HUES6 (cell line): ENCODE measurements around the gene TREX2.

Source experiments
- H3K27ac ChIP-seq: 2 replicates; pipeline ENCODE4 v1.7.0; 2013; ENCODE audit warnings: low read depth, mild to moderate bottlenecking, low read length, inconsistent platforms
- H3K27me3 ChIP-seq: 2 replicates; pipeline ENCODE4 v1.6.1; 2013; ENCODE audit warnings: low read length; ENCODE audit not compliant: control insufficient read depth, insufficient read depth
- H3K36me3 ChIP-seq: 2 replicates; pipeline ENCODE4 v1.6.1; 2013; ENCODE audit warnings: low read length; ENCODE audit not compliant: control insufficient read depth, insufficient read depth
- H3K4me1 ChIP-seq: 2 replicates; pipeline ENCODE4 v1.6.1; 2013; ENCODE audit warnings: low read length; ENCODE audit not compliant: control insufficient read depth, insufficient read depth
- H3K4me3 ChIP-seq: 2 replicates; pipeline ENCODE4 v1.5.1; 2013; ENCODE audit warnings: low read depth, low read length
- H3K9ac ChIP-seq: one replicate; pipeline ENCODE4 v1.6.1; 2013; ENCODE audit warnings: mild to moderate bottlenecking, low read length
- H3K9me3 ChIP-seq: 2 replicates; pipeline ENCODE4 v1.6.1; 2013; ENCODE audit warnings: low read depth, low read length; ENCODE audit not compliant: control insufficient read depth, insufficient read depth

TREX2 gene

GRCh38 chrX:153414856-153415510 is 30.9 kb downstream of the TREX2 start:
- H3K4me3 ChIP-seq: no peak overlapping the region
- H3K27me3 ChIP-seq: peaks cover 45% of the 10 kb centered on the region
- no peaks in the 10 kb centered on the region for H3K4me1 ChIP-seq
- H3K27ac ChIP-seq: no peak overlapping the region
- peaks cover 15% of the 10 kb centered on the region; the same call in 1 of the 2 replicates for H3K9me3 ChIP-seq
- no peak overlapping the region for H3K9ac ChIP-seq
- no peaks in the 10 kb centered on the region for H3K36me3 ChIP-seq

GRCh38 chrX:153413731-153414130 is 32.1 kb downstream of the TREX2 start:
- Histone ChIP-seq H3K4me1 (no peaks in the 10 kb centered on the region), H3K27ac (no peak overlapping the region), H3K36me3 (no peaks in the 10 kb centered on the region), H3K9me3 (peaks cover 14% of the 10 kb centered on the region; the same call in 1 of the 2 replicates), H3K27me3 (peaks cover 44% of the 10 kb centered on the region), H3K9ac (no peak overlapping the region), H3K4me3 (no peak overlapping the region)

- Histone ChIP-seq H3K9ac (no peak overlapping the region), H3K27ac (no peak overlapping the region), H3K36me3 (no peaks in the 10 kb centered on the region), H3K4me1 (no peaks in the 10 kb centered on the region), H3K4me3 (no peak overlapping the region), H3K9me3 (peaks cover 18% of the 10 kb centered on the region; the same call in 1 of the 2 replicates), H3K27me3 (peaks cover 42% of the 10 kb centered on the region)
These were observed 32.8 kb downstream of the TREX2 start for GRCh38 chrX:153412746-153413720.

- Histone ChIP-seq H3K9ac (no peak overlapping the region), H3K4me1 (no peaks in the 10 kb centered on the region), H3K4me3 (peak overlapping the region; percentile 50)
These were observed 33.8 kb downstream of the TREX2 start for GRCh38 chrX:153411988-153412574.

GRCh38 chrX:153411255-153411987 is 34.4 kb downstream of the TREX2 start, which contains the start of gene ZFP92:
Gene ZFP92 (plus strand): TSS chrX:153411472. CDS start chrX:153418323, 6,851 bp downstream.
- Histone ChIP-seq H3K27ac (no peak within 1 kb of the TSS), H3K27me3 (peaks cover 48% of the 10 kb centered on the region), H3K4me3 (peak within 1 kb of the TSS; percentile 50), H3K36me3 (no peaks in the 10 kb centered on the region), H3K4me1 (no peaks in the 10 kb centered on the region), H3K9me3 (peaks cover 22% of the 10 kb centered on the region; the same call in 1 of the 2 replicates), H3K9ac (no peak within 1 kb of the TSS)

More at GRCh38 chrX:153411988-153412574, 33.8 kb downstream of the TREX2 start:
- peaks cover 43% of the 10 kb centered on the region for H3K27me3 ChIP-seq
- no peaks in the 10 kb centered on the region for H3K36me3 ChIP-seq
- peaks cover 23% of the 10 kb centered on the region; the same call in 1 of the 2 replicates for H3K9me3 ChIP-seq
- H3K27ac ChIP-seq: no peak overlapping the region

- Histone ChIP-seq H3K27ac (no peak overlapping the region), H3K36me3 (no peaks in the 10 kb centered on the region), H3K4me3 (peak overlapping the region; percentile 50), H3K9me3 (peaks cover 21% of the 10 kb centered on the region; the same call in 1 of the 2 replicates), H3K4me1 (no peaks in the 10 kb centered on the region), H3K9ac (no peak overlapping the region), H3K27me3 (peaks cover 43% of the 10 kb centered on the region)
These were observed 35.0 kb downstream of the TREX2 start for GRCh38 chrX:153410888-153411254.

GRCh38 chrX:153410373-153410772 is 35.5 kb downstream of the TREX2 start:
- no peaks in the 10 kb centered on the region for H3K36me3 ChIP-seq
- no peak overlapping the region for H3K27ac ChIP-seq
- no peaks in the 10 kb centered on the region for H3K4me1 ChIP-seq
- H3K9ac ChIP-seq: no peak overlapping the region
- H3K4me3 ChIP-seq: no peak overlapping the region
- H3K9me3 ChIP-seq: peaks cover 21% of the 10 kb centered on the region; the same call in 1 of the 2 replicates
- H3K27me3 ChIP-seq: peaks cover 42% of the 10 kb centered on the region

- H3K36me3 ChIP-seq: no peaks in the 10 kb centered on the region
- no peak overlapping the region for H3K27ac ChIP-seq
- peaks cover 22% of the 10 kb centered on the region; the same call in 1 of the 2 replicates for H3K9me3 ChIP-seq
- peaks cover 47% of the 10 kb centered on the region for H3K27me3 ChIP-seq
- no peaks in the 10 kb centered on the region for H3K4me1 ChIP-seq
- H3K9ac ChIP-seq: no peak overlapping the region
- H3K4me3 ChIP-seq: no peak overlapping the region
These were observed 36.3 kb downstream of the TREX2 start for GRCh38 chrX:153409414-153410101.

GRCh38 chrX:153408871-153409351 is 36.9 kb downstream of the TREX2 start:
- Histone ChIP-seq H3K4me3 (no peak overlapping the region), H3K4me1 (no peaks in the 10 kb centered on the region), H3K36me3 (no peaks in the 10 kb centered on the region), H3K9me3 (peaks cover 22% of the 10 kb centered on the region; the same call in 1 of the 2 replicates), H3K27me3 (peaks cover 49% of the 10 kb centered on the region), H3K9ac (no peak overlapping the region), H3K27ac (no peak overlapping the region)
